Stimulated activated CD4-positive, alpha-beta T cell treated with anti-CD3 and anti-CD28 coated beads, Interleukin-15, amount 100 ng/mL, for 24 hours (primary cell): Measurements from ENCODE around the gene NKX3-2.

Experiments
- DNase-seq: peaks from one replicate; pipeline ENCODE4 v3.0.0-alpha.2; 2020

NKX3-2 gene

DNA sequence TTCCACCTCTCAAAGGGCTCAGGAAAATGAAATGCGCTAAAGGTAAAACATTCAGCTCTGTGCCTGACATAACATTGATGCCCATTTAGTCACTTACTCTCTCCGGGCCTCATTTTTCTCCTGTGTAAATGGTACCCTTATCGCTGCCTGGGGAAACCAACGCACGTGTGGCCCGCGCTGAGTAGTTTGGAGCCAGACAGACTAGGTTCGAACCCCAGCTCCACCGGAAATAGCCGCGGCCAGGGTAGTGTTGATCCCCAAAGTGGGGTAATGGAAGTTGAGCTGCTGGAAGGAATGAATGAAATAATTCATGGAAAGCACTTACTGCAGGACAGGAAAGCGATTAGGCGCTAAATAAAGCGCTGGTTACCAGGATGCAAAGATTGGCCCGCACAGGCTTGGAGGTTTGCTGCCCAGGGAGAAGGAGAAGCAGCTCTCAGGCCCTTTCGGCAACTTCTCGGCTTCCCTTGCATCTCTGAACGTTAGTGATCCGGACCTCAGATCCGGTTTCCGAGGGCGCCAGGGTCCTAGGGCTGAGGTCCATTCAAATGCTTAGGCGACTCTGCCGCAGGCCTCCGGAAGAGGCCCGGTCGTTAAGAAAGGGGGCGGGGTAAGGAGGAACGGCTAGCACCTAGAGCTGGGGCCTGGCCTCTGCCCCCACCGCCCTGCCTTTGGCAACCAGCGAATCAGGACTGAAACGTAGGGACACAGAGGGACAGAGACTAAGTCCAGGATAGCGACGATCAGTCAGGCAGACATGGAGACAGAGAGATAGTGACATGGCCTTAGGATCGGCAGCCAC, 13.3 kb downstream of the NKX3-2 start:
- DNase-seq, result no peak

DNA sequence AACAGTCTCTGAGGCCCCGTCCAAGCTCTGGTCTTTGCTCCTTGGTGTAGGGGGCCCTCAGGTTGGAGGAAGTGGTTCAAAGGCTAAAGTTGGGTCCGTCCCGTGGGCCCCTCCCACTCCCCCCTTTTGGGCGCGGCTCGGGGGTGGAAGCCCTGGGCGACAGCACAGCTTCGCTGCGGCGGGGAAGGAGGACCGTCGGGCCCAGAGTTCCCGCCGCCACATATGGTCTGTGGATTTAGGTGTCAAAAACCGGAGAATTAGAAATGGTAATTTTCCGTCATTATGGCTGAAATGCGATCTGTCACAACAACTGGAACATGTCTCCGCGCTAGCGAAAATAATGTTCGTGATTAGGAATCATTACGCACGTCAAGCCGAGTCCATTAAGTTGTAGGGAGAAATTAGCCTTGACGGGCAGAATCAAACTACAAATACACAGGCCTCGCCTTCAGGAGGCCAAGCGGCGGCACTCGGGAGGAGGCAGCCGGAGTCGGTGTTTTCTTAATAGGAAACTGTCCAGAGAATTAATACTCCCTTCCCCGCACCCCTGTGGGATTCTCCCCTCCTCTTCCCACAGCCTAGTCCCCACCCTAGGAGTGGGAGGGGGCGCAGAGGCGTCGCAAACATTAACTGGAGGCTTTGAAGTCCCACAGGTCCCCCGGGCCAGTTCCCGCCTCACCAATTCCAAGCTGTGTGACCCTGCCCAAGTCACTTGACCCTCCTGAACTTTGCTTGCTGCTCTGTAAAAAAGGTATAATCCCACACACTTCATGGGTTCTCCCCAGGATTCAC, 15.0 kb downstream of the NKX3-2 start:
- no peak for DNase-seq

DNA sequence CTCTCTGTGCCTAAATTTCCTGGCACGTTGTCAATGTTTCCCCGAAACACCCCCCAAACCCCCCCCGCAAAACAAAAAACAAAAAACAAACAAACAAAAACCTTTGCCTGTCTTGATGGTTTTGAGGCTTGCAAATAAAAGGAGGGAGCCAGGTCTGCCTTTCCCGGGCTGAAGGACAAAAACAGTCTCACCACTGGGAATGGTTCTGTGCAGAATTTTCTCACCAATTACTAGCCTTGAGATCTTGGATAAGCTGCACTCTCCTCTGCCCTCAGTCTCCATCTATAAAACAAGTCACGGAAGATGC, 15.5 kb downstream of the NKX3-2 start:
- DNase-seq, result no peak

DNA sequence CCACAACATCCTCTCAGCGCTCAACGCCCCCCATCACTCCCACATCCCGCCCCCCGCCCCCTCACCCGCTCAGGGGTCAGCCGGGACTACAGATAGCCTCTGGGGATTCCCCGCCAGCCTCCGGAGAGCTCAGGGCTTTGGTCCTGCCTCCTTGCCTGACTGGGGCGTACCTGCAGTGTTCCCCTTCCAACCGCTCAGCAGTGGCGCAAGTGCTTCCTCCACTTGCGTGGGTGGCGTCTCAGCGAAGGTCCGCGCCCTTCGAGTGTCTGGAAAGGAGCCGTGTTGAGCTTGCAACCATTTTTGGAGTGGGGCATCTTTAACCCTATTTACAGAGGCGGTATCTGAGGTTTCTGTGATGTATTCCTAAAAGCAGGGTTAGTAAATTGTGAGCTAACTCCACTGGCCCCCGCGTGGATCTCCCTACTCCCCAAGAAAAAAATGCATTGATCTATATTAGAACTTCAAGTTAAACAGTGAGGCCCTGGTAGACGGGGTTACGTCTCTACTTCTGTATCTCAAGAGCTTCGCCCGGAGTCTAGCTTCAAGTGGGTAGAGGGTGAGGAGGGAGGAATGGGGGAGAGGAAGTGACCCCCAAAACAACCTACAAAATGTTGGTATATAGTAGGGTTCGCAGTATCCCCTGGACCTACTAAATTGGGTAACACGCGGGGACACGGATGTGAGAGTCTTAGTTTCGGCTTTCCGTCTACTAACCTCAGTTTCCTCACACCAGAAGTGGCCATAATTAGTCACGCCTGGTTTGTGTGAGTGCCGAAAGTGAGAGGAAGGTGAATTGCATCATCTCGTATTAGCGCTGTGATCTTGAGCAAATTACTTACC, 16.1 kb downstream of the NKX3-2 start:
- DNase-seq, result no peak

DNA sequence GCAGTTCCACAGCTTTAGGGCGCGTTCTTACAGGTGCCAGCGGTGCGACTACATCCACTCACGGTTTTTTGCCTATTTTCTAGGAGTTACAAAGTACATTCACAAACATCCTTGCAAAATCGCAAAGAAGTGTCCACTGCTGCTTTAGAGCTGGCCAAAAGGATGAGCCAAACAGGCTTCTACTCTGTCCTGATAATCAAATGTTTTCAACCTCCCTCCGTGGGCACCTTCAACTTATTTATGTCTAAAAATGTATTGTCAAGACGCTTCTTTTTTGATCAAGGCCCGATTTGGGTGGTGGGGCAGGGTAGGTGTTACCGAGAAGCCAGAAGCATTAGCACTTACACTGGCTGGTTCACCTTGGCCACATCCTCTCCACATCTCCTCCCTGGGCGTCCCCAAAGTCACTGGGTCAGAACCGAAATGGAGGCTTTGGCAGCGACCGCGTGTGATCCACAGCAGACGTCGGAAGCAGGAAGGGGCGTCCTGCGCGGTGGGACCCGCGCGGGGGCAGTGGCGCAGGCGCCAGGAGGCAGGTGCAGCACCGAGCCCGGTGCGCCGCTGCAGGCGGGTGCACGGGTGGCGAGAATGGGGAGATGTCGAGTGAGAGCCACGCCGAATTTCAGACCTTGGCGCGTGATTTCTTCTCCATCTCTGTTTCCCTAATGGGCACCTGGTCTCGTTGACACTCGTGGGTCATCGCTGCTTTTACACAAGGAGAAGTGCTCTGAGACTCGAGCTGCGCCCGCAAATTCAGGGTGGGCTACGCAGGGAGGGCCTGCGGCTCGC, 16.9 kb downstream of the NKX3-2 start:
- no peak for DNase-seq

DNA sequence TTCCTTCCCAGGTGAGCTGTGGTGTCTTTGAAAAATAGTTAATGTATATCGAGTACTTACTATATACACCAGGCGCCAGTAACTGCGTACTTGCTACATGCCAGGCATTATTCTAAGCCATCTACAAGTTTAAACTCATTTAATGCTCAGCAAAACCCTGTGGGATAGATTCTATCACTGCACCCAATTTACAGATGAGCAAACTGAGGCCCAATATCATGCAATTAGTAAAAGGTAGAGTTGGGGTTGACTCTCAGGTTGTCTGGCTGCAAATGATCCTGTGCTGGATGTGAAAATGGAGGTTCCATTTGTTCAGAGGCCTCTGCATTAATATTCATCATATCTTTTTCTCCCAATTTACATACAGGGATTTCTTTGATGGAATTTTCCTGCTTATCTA, 17.6 kb downstream of the NKX3-2 start:
- no peak for DNase-seq

DNA sequence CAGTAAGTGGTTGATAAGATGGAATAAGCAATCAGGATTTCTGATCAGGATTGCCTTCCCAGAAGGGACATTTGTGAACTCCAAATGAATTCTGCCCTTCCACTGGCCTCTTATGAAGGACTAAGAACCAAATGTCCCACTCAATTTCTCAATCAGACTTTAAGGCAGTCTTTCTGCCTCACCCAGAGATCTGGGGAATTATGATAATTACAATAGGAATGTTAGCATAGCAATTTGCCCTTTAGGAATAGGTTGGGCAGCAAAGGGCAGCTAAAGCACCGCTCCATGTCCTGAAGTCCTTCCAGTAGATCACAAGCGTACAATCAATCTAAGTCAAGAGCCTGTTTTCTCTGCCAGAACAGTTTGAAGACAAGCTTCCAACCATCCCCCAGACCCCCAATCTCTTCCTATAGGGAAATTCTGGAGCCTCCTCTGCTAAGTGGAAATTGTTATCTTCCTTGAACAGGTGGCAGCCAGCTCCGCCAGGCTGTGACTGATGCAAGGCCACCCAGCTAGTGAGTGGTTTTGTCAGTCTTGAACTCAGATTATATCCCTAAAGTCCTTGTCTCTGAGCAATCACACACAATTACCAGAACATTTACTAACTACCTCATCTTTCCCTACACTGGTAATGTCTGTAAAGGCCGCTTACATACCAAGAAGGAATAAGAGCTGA, 18.6 kb downstream of the NKX3-2 start:
- no peak for DNase-seq

DNA sequence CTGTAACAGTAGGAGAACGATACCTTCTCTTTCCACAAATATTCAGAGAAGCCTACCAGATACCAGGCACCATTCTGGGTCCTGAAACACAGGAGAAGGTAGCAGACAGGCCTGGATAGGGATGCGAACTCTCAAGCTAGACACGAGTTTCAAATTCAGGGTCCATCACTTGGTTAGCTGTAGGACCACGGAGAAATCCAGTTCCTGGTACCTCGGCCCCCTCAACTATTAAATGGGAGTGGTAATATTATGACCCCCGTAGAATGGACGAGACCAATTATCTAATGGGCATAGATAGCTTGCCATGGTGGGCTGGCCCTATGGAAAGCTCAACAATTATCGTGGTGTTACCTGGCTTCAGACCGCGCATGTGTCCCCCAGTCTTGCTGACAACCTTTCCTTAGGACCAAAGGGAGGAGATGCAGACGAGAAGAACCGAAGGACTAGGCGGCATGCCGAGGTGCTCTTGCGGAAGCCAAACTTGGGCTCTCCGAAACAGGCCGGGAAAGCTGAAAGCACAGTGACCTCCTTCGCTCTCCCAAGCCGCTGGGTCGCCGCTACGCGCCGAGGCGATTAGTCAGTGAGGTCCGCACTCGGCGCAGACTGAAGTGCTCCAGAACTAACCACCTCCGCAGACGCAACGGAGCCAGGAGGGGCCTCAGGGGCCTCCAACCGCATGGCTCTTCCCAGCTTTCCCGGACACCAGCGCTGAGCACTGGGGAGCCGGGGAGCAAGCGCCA, 19.6 kb downstream of the NKX3-2 start:
- DNase-seq, result no peak

DNA sequence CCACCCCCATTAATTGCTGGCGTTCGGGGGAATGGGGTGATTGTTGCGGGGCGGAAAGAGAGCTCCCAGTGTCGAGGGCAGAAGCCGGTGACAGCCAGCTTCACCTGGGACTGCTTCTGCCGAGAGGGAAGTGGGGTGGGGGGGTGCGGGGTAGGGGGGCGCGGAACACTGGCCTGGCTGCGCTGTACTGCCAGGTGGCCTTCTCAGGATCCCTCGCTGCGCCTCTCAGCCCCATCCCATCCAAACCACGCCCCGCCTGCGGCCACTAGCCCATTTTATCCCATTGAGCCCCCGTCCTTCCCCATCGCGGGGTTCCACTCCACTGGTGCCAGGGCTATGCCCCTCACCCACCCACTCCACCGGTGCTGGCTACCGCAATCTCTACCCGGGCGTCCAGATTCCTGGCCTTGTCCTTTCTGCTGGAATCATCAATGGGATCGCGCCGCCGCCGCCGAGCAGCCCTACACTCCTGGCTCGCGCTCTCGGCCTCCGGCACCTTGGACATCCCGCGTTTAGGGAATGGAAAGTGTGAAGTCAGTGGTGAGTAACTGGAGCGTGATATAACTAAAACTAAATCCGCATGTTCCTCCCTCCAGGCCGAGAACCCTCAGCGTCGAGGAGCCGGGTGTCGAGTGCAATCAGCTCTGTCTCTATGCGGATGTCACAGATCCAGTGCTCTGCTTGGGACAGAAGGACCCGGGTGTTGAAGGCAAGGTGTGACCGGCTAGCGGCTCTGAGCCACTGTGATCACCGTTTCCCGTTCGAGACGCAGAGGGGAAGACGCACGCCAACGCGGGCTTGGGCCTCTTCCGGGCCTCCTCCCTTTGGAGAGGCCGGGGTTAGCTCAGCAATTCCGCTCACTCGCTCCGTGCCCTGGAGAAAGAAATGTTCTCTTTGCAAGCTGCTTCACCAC, 20.5 kb downstream of the NKX3-2 start:
- DNase-seq, result no peak

DNA sequence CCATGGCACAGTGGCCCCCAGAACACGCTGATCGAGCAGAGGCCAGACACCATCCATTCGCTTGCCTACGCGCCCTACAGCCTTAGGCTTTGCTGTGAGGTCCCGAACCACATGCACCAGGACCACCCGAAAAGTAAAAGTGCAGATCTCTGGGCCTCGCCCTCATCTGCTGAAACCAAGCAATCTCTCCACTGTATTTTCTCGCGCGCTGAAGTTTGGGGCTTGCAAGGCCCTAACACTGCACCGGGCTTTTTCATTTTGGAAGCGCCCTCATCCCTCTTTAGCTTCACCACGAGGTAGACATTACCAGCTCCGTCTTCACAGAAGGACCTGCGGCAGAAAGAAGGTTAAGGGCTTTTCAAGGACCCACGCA, 21.2 kb downstream of the NKX3-2 start:
- DNase-seq, result no peak

DNA sequence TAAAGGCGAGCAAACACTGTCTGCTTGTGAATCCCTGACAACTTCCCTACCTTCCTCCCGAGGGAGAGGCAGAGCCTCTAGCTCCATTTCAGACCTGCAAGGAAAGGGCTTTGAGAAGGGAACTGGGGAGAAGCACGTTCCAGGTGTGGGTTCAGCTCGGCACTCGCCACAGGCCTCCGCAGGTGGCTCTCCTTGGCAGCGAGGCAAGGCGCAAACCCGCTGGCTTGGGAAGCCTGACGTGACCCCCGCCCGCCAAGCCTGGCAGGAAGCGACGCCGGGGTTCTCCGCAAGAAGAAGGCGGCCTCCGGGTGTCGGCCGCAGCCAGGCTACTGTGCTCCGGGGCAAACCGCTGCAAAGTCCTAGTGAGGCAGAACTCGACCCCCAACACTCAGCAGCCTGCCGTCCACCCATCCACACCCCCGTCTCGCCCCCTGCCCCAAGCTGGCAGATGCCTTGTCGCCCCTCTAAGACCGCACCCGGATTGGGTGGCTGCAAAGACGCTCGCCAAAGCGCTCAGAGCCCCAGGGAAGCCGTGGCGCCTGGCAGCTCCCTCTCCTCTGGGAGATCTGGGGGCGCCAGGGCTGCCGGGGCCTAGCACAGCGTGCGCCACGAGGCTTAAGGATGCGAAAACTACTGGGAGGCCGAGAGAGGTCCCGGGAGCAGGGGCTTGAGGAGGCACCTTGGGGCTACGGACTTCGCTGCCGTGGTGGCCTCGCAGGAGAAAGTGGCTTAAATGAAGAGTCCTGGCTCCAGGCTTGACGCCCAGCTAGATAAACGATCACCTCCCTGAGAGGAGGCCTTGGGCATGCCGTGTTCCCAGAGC, 21.8 kb downstream of the NKX3-2 start:
- no peak for DNase-seq

DNA sequence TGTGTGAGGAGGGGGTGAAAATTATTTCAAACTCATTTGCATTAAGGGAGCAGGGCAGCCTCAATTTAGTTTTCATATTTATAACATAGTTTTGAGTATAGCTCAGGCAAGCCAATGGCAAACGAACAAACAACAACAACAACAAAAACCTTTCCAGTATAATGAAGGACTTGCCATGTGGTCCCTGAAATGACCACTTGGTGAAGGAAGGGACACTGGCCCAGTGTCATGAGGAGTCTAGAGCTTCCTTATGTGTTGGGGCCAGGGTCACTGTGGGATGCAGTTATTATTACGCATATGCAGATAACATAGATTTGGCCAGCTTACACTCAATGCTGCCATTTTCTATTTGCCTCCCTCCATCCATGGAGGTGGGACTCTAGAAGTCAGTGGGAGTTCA, 23.3 kb downstream of the NKX3-2 start:
- no peak for DNase-seq

DNA sequence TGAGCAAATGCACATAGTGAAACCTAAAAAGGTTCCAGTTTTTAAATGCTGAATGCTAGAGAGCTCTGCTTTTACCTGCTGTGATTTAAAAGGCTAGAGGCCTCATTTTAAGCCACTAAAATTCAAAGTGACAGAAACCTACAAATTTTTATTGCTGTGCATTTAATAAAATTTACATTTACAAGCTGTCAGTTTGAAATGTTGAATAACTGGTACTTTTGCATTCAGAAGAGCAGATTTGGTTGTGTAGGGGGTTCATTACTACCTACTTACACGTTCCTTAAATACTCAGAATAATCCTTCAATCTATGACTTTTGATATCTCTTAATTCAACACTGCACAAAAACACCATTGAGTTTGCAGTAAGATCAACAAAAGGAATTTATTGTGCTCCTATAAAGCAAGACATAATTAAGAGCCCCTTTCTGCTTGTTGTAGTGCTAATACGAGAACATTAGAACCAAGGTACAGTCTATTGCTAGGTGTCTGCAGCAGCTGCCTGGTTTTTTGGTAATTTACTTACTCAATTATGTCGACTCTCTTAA, 27.9 kb downstream of the NKX3-2 start:
- no peak for DNase-seq

DNA sequence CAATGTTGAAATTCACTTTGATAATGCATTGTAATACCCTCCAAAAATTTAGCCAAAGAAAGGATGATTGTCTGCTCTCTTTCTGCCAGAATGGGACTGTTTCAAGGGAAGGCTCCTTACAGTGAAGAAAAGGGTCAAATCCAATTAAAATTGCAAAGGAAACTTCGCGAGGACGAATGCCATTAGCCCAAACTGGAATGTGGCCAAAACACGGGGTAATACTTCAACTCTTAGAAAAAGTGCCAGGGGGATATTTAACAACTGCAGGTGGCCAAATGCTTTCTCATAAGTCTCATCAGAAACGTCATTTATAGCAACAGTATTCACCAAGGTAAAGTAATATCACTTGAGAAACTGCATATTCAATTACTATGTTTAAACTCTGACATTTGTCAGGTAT, 29.0 kb downstream of the NKX3-2 start:
- no peak for DNase-seq

DNA sequence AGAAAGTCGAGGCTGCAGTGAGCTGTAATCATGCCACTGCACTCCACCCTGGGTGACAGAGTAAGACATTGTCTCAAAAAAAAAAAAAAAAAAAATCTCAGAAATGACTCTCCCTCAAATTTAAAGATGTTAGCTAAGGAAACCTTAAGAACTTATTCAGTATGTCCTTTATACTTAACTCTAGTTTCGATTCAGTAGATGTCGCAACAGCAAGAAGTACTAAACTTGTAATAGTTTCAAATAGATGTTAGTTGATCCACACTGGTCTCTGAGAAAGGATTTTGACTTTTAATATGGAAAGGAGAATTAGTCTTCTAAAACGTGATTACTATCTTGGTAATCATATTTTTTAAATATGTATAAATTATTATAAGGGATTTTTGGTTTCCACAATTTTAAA, 29.6 kb downstream of the NKX3-2 start:
- DNase-seq, result no peak

DNA sequence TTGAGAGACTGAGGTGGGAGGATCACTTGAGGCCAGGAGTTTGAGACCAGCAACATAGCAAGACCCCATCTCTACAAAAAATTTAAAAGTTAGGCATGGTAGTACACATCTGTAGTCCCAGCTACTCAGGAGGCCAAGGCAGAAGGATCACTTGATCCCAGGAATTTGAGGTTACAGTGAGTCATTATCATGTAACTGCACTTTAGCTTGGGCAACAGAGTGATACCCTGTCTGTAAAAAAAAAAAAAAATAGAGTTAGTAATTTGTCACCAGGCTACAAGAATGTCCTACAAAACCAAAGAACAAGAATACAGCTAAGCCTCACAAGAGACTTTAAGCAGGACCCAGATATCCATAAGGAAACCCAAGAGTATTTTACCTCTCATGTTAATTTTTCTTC, 33.2 kb downstream of the NKX3-2 start:
- DNase-seq, result no peak

DNA sequence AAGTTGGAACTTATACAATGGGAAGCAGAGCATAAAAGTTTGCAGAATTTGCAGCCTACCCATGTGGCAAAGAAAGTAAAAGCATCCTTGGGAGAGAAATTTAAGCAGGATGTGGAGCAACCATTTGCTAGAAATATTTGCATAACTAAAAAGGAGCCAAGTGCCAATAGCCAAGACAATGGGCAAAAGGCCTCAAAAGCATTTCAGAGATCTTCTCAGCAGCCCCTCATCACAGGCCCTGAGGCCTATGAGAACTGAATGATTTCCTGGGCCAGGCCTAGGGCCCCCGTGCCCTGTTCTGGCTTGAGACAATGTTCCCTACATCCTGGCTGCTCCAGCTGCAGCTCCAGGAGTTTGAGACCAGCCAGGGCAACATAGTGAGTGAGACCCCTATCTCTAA, 34.9 kb downstream of the NKX3-2 start:
- no peak for DNase-seq

DNA sequence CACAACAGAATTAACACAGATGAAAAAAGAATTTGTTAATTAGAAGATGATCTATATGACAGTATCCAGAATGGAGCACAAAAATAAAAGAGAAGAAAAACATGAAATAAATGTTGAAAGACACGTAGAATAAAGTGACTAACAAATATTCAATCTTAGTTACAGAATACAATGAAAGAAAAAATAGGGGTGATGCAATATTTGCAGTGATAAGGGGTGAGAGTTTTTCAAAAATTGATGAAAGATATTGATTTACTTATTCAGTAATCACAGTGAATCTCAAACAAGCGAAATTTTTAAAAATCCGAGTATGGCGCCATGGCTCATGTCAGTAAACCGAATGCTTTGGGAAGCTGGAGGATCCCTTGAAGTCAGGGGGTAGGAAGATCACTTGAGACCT, 39.9 kb downstream of the NKX3-2 start:
- no peak for DNase-seq

DNA sequence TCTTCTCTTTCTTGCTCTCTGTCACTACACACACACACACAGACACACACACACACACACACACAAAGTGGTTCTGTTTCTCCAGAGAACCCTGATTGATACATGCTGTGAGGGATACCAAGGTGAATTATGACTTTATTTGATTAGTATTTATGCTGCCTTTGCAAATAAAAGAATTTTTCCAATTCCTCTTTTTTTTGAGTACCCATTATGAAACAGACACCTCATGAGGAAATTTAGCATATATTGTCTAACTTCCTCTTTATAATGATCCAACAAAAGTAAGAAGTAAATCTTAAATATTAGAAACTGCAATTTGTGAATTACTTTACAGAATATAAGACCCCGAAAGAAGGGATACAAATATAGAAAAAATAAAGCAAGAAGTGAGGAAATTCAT, 45.8 kb downstream of the NKX3-2 start:
- DNase-seq, result no peak
